WERI-Rb-1 (cell line): ENCODE results near the gene TBCD.

Source experiments
- DNase-seq: peaks from one replicate; pipeline ENCODE4 v3.0.0-alpha.2; 2020
- H3K27ac ChIP-seq: fragments of 250-450 bp; sonication (Bioruptor Pico); 2 replicates; pipeline ENCODE4 v1.5.1; 2020; ENCODE audit warnings: mild to moderate bottlenecking, moderate library complexity
- H3K27me3 ChIP-seq: fragments of 250-450 bp; sonication (Bioruptor Pico); 2 replicates; pipeline ENCODE4 v1.5.1; 2021; ENCODE audit warnings: mild to moderate bottlenecking, low read depth, moderate library complexity; ENCODE audit not compliant: insufficient read depth, severe bottlenecking
- H3K36me3 ChIP-seq: fragments of 250-450 bp; sonication (Bioruptor Pico); 2 replicates; pipeline ENCODE4 v1.5.1; 2020; ENCODE audit warnings: mild to moderate bottlenecking, moderate library complexity
- H3K4me3 ChIP-seq: 2 replicates; pipeline ENCODE4 v1.5.1; 2011; ENCODE audit warnings: low read depth, mild to moderate bottlenecking, control low read depth, low read length
- H3K9me3 ChIP-seq: fragments of 250-450 bp; sonication (Bioruptor Pico); 2 replicates; pipeline ENCODE4 v1.5.1; 2021; ENCODE audit warnings: mild to moderate bottlenecking, moderate library complexity; ENCODE audit not compliant: severe bottlenecking
- CTCF ChIP-seq: IDR thresholded peaks from 2 replicates; pipeline ENCODE4 v1.5.1; 2011; ENCODE audit warnings: low read depth, mild to moderate bottlenecking, control low read depth, inconsistent platforms, low read length

The TBCD gene

DNA sequence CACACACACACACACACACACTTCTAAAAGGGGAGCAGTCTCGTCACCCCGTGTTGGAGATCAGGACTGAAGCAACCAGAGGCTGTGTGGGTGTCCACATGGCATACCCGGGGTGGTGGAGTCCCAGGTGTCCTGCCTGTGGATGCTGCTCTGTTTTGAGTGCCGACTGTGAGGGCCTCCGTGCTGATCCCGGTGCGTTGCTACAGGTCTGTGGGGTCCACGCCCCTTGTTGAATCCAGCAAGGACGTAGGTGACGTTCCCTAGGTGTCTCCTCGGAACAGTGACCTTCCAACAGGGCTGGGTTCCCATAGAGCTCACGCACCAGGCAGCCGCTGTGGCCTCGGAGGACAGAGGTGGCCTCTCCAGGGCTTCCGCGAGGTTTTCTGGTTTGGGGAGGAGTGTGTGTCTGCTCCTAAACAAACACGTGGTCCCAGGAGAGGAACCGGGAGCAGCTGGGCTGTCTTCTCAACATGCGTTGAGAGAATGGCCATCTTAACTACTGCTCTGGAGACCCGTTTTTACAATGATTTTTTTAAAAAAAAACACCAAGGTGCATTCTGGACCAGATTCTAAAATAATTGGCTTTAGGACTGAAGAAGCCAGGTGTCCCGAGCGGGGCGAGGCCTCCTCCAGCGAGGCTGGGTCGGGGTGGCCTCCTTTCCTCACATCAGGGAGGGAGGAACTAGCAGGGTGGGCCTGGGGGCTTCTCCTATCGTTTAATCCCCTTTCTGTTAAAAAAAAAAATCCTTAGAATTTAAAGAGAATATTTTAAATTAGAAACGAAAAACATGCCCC is 188.6 kb downstream of the TBCD start:
- peaks cover 96% of the 10 kb centered on the region for H3K36me3 ChIP-seq
- H3K27ac ChIP-seq: no peak overlapping the region
- no peak for DNase-seq
- H3K9me3 ChIP-seq: peaks cover 30% of the 10 kb centered on the region
- no peaks in the 10 kb centered on the region for H3K27me3 ChIP-seq
- H3K4me3 ChIP-seq: no peak overlapping the region
- no peak for TF ChIP-seq CTCF

DNA sequence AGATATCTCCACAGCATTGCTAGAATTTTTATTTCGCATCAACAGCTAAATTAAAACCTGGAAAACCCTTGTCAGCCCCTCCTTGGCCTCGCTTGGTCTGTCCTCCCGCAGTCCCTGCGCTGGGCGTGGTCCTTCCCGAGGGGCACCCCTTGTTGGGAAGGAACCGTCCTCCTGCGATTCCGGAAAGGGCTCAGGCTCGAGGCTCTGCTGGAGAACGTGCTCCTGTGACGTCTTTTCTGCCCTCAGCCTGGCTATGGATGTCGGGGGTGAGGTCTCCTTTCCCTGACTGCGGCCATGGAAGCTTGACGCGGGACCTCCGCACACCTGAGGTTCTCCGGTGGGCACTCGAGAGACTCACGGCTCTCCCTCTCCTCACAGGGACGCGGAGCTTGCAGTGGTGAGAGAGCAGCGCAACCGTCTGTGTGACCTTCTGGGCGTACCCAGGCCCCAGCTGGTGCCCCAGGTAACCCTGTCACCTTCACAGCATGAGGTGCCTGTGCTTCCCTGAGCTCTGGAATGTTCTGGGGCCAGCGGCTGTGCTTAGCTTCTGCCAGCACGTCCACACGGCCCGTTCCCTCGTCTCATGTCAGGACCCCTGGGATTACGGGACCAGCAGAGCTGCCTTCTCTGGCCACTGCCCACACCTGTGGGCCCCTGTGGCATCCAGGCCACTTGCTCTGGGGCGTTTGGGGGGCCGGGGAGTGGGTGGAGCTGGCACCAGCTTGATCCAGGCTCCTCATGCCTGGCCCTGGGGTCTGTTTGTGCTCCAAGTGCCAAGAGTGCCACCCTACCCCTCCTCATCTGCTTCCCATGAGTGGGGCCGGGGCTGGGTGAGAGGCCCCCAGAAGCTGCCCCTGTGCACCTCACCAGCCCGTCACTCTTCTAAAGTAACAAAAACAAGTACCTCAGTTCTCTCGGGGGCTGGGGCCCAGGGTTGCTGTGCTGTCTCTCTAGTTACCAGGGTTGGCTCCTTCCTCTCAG is 189.4 kb downstream of the TBCD start:
- DNase-seq: no peak
- peaks cover 95% of the 10 kb centered on the region for H3K36me3 ChIP-seq
- no peak overlapping the region for H3K27ac ChIP-seq
- no peak overlapping the region for H3K4me3 ChIP-seq
- peaks cover 38% of the 10 kb centered on the region for H3K9me3 ChIP-seq
- H3K27me3 ChIP-seq: no peaks in the 10 kb centered on the region
- TF ChIP-seq CTCF: no peak

DNA sequence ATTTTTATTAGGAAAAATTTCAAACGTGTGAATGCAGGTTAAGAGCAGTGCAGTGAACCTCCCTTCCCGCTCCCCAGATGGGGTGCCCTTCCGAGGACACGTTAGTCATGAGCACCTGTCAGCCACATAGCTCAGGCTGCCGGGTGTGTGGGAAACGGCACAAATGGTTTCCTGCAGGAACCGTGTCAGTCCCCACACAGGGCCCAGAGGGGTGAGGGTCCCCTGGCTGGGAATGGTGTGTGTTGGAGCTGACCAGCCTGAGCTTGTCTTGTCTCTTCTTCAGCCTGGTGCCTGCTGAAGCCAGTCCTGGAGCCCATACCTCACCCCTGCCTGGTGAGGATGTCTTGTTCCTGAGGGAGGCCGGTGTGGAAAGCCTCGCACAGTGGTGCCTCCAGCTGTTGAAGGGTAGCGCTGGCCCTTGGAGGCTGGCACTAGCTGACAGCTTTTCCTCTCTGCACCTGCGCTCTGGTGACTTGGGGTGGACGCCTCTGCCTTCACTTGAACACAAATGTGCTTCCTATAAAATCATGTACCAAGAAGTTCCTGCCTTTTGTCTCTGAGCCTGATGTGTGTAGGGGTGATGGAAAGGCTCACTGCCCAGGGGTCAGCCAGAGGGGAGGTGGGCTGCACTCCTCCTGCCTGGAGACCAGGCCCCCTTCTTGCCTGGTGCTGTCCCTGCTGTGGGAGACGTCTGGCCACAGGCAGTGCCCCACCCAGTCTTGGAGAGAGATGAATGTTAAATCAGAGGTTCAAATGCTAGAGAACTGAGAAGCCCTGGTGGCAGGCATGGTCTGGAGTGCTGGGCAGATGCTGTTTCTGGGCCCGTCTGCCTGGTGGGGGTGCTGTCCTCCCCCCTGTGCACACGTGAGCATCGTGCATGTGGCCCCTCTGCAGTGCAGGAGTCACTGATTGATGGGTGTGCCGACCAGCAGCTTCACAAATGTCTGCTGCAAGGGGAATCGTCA is 190.6 kb downstream of the TBCD start:
- peaks cover 49% of the 10 kb centered on the region for H3K9me3 ChIP-seq
- no peak overlapping the region for H3K4me3 ChIP-seq
- H3K27me3 ChIP-seq: no peaks in the 10 kb centered on the region
- TF ChIP-seq CTCF: no peak
- peaks cover 86% of the 10 kb centered on the region for H3K36me3 ChIP-seq
- no peak overlapping the region for H3K27ac ChIP-seq
- DNase-seq: no peak

- TF ChIP-seq CTCF: no peak
- H3K9me3 ChIP-seq: peaks cover 58% of the 10 kb centered on the region
- DNase-seq: no peak
- peaks cover 82% of the 10 kb centered on the region for H3K36me3 ChIP-seq
- no peak overlapping the region for H3K4me3 ChIP-seq
- no peaks in the 10 kb centered on the region for H3K27me3 ChIP-seq
- no peak overlapping the region for H3K27ac ChIP-seq
These were observed 191.5 kb downstream of the TBCD start for GRCh38 chr17:82943339-82943738.

DNA sequence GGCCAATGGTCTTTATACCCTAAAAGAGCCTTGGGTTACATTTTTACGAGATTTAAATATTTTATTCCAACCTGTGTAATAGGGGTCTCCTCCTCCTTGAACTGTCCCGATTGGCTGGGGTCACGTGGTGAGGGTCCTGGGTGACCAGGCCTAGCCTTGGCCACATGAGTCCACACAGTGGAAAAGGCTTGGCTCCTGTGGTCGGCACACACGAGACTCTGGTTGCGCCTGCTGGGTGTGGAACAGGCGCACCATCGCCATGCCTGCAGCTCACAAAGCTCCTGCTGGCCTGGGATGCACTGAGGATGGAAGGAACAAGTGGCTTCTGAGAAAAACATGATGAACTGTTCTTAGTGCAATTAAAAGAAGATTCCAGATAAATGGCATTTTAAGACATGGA is 191.9 kb downstream of the TBCD start:
- H3K36me3 ChIP-seq: peaks cover 81% of the 10 kb centered on the region
- H3K9me3 ChIP-seq: peaks cover 61% of the 10 kb centered on the region
- DNase-seq: no peak
- H3K27ac ChIP-seq: no peak overlapping the region
- no peaks in the 10 kb centered on the region for H3K27me3 ChIP-seq
- no peak overlapping the region for H3K4me3 ChIP-seq
- no peak for TF ChIP-seq CTCF
